Amygdala (tissue), 56 donors: ENCODE measurements around the gene CCDC107.

Experiments
- DNase-seq, 56 donors: peaks; one replicate each; lab custom pipeline; 2025; lab: John Stamatoyannopoulos, UW

Gene CCDC107

GRCh38 chr9:35657546-35658136, 451 bp upstream of the CCDC107 start, which contains the start of gene RMRP:
Gene RMRP, minus strand, starts transcription at chr9:35658019.
- peak; percentile 43 to 99 (median 94) for DNase-seq

GRCh38 chr9:35658968-35659220, 802 bp downstream of the CCDC107 start:
- peak in 4 of 56 donors; percentile 12 to 29 (median 24) for DNase-seq

- DNase-seq = no peak
Measured at GRCh38 chr9:35659340-35659739, 1.2 kb downstream of the CCDC107 start.

GRCh38 chr9:35660966-35661415, 2.9 kb downstream of the CCDC107 start:
- DNase-seq = peak in 5 of 56 donors; percentile 5 to 32 (median 10)

GRCh38 chr9:35661756-35662350, 3.8 kb downstream of the CCDC107 start:
- no peak for DNase-seq

GRCh38 chr9:35662437-35662836, 4.3 kb downstream of the CCDC107 start:
- no peak for DNase-seq

- peak in 46 of 56 donors; percentile 12 to 79 (median 47) for DNase-seq
Measured at GRCh38 chr9:35664531-35665470, 6.7 kb downstream of the CCDC107 start, which contains the start of gene ARHGEF39. Gene ARHGEF39, minus strand, starts transcription at chr9:35665195. Its CDS starts 26 bp downstream, at chr9:35665169.

GRCh38 chr9:35665471-35665818, 7.4 kb downstream of the CCDC107 start:
- DNase-seq = no peak

GRCh38 chr9:35666045-35666444, 8.0 kb downstream of the CCDC107 start:
- no peak for DNase-seq

GRCh38 chr9:35666549-35666948, 8.5 kb downstream of the CCDC107 start:
- no peak for DNase-seq

- DNase-seq = no peak
Measured at GRCh38 chr9:35667939-35668338, 9.8 kb downstream of the CCDC107 start.

- no peak for DNase-seq
Measured at GRCh38 chr9:35669331-35670145, 11.4 kb downstream of the CCDC107 start.

GRCh38 chr9:35673132-35674024, 15.3 kb downstream of the CCDC107 start, which contains the start of gene CA9:
Gene CA9, plus strand, starts transcription at chr9:35673928. Its CDS starts 32 bp downstream, at chr9:35673960.
- DNase-seq = peak in 14 of 56 donors; percentile 5 to 48 (median 25)

GRCh38 chr9:35674025-35674361, 15.9 kb downstream of the CCDC107 start:
- no peak for DNase-seq

GRCh38 chr9:35675204-35675603, 17.1 kb downstream of the CCDC107 start:
- DNase-seq = no peak

- peak in 16 of 56 donors; percentile 10 to 46 (median 22) for DNase-seq
Measured at GRCh38 chr9:35675732-35676392, 17.8 kb downstream of the CCDC107 start.

- DNase-seq = no peak
Measured at GRCh38 chr9:35679091-35679490, 21.0 kb downstream of the CCDC107 start.

GRCh38 chr9:35679766-35680330, 21.8 kb downstream of the CCDC107 start:
- DNase-seq = no peak
